SK-MEL-5 (cell line): Measurements from ENCODE around the gene APMAP. TPM values are rescaled to one million over a fixed set of nuclear protein-coding genes. Genes with fewer than 3 reads are reported as not detected.

Source experiments
- DNase-seq: peaks from one replicate; pipeline ENCODE4 v3.0.0-alpha.2; 2016; ENCODE audit warnings: low read depth, low spot score
- in situ Hi-C: cut with HindIII; loops from 2 replicates; pipeline ENCODE4 v1.10.0; 2016; ENCODE audit warnings: low sequenced_read_pairs, high pct_unique_total_duplicates, low pct_unique_long_range_greater_than_20kb
- total RNA-seq: library from RNA; depleted of rRNA; stranded (reverse); fragments of >200 nt; shearing (Covaris generic); gene quantifications from 2 replicates; pipeline ENCODE4 v1.2.3, GENCODE V29; 2014

The APMAP gene
- total RNA-seq, 1 experiment from 2014 or later: 158 TPM

DNA sequence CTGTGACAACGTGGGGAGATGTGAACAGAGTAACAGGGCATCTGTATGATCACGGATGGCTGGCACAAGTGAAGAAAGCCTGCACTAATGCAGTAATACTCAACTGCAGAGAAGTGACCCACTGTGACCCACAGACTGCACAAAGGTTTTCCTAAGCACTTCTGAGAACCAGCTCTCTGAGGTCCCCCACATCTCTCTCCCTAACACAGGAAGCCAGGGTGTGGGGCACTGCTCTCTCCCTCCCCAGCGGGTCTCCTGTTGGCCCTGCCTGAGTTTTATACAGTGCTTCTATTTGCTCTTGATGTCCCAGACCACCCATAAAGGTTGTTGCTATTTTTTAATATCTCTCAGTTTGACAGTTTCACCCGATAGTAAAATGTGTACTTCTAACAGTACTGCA is 11.3 kb downstream of the APMAP start:
- in situ Hi-C loops: no loop called here
- DNase-seq: no peak

- DNase-seq: no peak
- in situ Hi-C loops: no loop called here
Measured at GRCh38 chr20:24980291-24981053, 12.1 kb downstream of the APMAP start.

DNA sequence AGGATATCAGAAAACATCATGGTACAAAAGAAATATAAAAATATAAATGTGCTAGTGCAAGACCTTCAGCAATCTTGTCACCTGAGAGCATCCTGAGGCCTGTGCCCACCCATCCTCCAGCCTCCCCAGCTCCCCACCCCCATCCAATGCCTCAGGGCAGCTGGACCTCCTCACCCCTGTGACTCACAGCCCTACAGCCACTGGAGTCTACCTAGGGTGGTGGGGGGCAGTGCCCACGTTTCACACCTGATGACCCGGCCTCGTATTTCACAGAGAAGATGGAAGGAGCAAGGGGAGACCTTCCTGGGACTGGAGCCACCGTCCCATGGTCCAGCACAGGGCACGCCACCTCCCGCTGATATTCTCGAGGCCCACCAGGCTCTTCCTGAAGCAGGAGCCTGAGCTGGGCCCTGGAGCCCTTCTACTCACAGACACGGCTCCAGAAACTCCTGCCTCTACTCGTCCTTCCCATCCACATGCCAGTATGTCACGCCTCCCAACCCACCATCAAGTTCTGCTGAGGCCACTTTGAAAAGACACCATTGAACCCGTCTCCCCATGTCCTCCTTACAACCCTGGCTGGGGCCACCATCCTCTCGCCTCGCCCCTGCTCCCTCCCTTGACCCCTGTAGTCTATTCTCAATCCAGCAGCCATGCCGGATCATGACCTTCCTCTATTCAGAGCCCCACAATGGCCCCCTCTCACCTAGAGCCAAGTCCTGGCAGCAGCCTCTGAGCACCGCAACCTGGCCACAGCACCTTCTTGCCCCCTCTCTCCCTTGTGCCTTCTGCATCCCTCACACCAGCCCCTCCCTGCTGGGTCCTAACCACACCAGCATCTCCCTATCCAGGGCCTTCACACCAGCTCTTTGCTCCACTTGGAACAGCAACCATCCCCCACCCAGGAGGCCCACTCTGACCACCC is 13.3 kb downstream of the APMAP start:
- in situ Hi-C loops: no loop called here
- DNase-seq: no peak

DNA sequence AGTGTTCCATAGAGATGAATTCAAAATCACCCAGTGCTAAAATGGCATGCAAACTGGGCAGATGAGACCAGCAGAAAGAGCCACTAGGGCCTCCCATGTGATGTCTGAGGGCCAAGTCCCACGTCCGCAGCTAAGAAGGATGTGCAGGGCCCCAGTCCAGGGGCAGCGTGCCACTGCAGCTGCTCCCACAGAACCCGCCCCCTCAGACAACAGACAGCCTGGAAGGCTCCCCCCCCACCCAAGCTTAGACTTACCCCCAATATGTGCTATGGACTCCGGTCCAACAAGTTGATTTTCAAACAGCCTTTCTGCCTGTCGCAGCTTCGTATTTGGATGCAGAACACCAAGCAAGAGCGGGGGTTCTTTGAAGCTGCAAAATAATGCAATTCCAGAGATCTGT is 14.0 kb downstream of the APMAP start:
- no peak for DNase-seq
- in situ Hi-C loops: no loop called here

DNA sequence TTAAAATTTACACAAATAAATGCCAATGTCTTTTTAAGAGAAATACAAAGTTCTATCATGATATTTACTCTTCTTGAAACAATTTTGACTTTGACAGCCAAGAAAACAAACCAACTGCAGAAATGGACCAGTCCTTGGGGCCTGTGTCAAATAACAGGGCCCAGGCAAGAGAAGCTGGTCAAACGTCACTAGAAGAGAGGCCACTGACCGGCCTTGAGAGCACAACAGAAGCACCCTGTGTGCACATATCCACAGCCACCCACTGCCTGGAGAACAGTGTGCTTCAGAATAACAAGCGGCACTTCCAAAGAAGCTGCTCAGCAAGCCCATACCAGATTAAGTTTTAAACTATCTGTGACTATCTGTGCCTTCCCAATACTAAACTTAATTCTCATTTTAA is 14.8 kb downstream of the APMAP start:
- no peak for DNase-seq
- in situ Hi-C loops: no loop called here

GRCh38 chr20:24977336-24977735 is 15.2 kb downstream of the APMAP start:
- no peak for DNase-seq
- in situ Hi-C loops: no loop called here

GRCh38 chr20:24972341-24972740 is 20.2 kb downstream of the APMAP start:
- in situ Hi-C loops: no loop called here
- DNase-seq: no peak

- no peak for DNase-seq
- in situ Hi-C loops: no loop called here
Measured at GRCh38 chr20:24971376-24972101, 21.0 kb downstream of the APMAP start.

- no peak for DNase-seq
- in situ Hi-C loops: no loop called here
Measured at GRCh38 chr20:24970754-24971153, 21.8 kb downstream of the APMAP start.

GRCh38 chr20:24970030-24970553 is 22.5 kb downstream of the APMAP start:
- DNase-seq: no peak
- in situ Hi-C loops: no loop called here

GRCh38 chr20:24969186-24970029 is 23.1 kb downstream of the APMAP start:
- DNase-seq: no peak
- in situ Hi-C loops: no loop called here

DNA sequence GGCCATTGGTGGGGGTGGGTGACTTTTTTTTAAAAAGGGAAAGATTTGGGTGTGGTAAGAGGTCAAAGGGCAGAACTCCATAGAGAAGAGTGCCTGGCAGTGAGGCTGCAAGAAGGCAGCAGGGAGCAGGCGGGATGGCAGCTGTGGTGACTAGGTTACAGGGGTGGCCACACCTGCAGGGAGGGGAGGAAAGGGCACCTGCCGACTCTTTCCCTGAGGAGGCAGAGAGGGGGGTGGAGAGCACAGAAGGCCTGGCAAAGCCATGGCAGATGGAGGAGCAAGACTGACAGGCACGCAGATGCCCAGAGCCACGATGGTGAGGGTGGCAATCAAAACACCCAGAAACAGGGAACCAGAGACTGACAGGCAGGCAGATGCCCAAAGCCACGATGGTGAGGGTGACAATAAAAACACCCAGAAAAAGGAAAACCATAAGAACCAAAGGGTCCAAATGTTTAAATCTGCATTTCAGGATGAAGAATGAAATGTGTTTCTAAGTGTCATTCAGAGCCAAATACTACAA is 24.2 kb downstream of the APMAP start:
- no peak for DNase-seq
- in situ Hi-C loops: no loop called here

DNA sequence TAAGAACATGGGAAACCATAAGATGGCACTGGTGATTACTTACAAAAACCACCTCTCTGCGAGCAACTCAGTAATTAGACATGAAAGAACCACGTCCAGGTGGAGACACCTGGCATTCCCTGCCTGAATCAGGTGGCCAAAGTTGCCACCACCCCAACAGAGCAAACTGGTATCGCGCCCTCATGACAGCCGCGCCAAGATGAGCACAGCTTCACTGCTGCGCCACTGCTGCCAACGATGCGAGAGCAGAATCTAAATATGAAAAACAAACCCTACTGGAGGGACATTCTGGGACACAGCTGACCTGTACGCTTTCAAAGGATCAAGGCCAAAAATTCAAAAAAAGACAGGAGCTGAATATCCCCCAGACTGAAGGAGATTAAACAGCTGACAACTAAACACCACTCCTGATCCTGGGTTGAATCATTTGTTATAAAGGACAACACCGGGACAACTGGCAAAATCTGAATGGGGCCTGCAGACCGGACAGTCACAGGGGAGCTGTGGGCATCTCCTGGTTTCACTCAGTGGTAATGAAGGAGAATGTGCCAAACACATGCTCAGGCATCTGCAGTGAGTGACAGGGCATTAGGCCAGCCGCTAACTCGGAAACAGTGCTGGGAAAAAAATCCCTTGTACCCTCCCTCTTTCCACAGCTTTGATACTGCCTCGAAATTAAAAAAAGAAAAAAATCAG is 26.1 kb downstream of the APMAP start:
- no peak for DNase-seq
- in situ Hi-C loops: no loop called here

GRCh38 chr20:24965065-24965919 is 27.3 kb downstream of the APMAP start:
- DNase-seq: no peak
- in situ Hi-C loops: no loop called here

DNA sequence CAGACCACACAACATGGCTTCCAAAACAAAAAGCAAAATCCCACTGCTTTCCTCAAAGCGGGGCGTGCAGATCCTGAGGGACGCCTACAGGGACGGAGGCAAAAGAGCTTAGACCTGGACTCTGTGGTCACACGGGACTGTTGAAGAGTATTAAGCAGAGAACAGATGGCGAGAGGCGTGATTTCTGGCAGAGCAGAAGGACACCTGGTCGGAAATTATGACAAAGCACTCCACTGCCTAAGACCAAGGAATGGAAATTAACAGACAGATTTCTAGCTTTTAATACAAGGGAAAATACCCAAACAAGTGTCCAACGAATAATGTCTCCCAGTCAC is 28.1 kb downstream of the APMAP start:
- no peak for DNase-seq
- in situ Hi-C loops: no loop called here
